Peyer's patch (tissue), 4 donors: ENCODE results near the gene GINS2.

Source experiments
- POLR2A ChIP-seq, 2 donors: fragments of 450-650 bp; IDR thresholded peaks; one replicate each; pipeline ENCODE4 v1.5.1; 2017; ENCODE audit warnings: antibody characterized with exemption in 2 of 2, mild to moderate bottlenecking in 2 of 2, moderate library complexity in 2 of 2
- TF ChIP-seq, protein P1 (sequence below), 6 experiments: fragments of 450-650 bp in 4 of 6; fragments of 200-600 bp in 2 of 6; sonication (generic) in 1 of 6; IDR thresholded peaks; one replicate each; pipeline ENCODE4 v1.5.1; 2017 to 2019; ENCODE audit warnings: antibody characterized with exemption in 6 of 6, mild to moderate bottlenecking in 3 of 6, moderate library complexity in 1 of 6

DNA sequence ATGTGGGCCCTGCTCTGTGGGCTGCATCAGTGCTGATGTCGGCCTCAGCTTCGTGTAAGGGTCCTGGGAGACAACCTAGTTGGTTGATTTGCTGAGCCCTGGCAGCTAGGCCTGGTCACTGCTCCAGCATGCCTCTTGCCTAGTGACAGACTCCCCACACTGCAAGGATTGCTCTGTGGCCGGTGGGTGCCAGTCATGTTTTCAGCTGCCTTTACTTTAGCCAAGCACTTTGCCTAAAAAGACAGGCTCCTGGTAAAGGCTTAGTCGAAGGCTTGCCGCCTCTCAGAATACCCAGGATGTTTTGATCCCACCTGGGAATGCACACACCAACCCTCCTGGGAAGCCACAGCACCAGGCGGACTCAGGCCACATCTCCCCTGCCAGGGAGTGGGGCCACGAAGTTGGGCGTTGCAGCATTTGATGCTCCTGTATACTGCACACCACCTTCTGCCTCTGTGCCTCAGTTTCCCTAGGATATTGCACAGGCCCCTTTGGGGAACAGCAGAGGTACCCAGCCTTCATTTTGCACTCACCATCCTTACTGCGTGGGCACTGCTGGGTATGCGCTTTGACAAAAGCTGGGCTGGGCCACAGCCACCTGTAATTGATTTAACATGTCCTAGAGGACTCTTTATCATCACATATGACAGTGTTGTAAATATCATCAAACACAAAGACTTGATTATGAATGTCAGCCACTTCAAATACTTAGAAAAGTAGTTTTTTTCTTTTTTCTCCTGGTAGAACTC lies 19.9 kb downstream of the GINS2 start:
- TF ChIP-seq, protein P1, sequence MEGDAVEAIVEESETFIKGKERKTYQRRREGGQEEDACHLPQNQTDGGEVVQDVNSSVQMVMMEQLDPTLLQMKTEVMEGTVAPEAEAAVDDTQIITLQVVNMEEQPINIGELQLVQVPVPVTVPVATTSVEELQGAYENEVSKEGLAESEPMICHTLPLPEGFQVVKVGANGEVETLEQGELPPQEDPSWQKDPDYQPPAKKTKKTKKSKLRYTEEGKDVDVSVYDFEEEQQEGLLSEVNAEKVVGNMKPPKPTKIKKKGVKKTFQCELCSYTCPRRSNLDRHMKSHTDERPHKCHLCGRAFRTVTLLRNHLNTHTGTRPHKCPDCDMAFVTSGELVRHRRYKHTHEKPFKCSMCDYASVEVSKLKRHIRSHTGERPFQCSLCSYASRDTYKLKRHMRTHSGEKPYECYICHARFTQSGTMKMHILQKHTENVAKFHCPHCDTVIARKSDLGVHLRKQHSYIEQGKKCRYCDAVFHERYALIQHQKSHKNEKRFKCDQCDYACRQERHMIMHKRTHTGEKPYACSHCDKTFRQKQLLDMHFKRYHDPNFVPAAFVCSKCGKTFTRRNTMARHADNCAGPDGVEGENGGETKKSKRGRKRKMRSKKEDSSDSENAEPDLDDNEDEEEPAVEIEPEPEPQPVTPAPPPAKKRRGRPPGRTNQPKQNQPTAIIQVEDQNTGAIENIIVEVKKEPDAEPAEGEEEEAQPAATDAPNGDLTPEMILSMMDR (IDR thresholded peaks at IDR 0.05), result no peak
- TF ChIP-seq POLR2A (IDR thresholded peaks at IDR 0.05), result no peak
